Thyroid gland (tissue), 4 donors: ENCODE data around the gene MAD1L1.

Source experiments
- POLR2A ChIP-seq, 2 donors: fragments of 450-650 bp; IDR thresholded peaks; one replicate each; pipeline ENCODE4 v1.6.1; 2017; ENCODE audit warnings: antibody characterized with exemption in 2 of 2, mild to moderate bottlenecking in 2 of 2, moderate library complexity in 1 of 2
- TF ChIP-seq, protein P1 (sequence below), 6 experiments: fragments of 200-600 bp in 3 of 6; fragments of 450-650 bp in 3 of 6; sonication (generic) in 3 of 6; IDR thresholded peaks; one replicate each; pipeline ENCODE4 v1.5.1; 2016 to 2019; ENCODE audit warnings: antibody characterized with exemption in 6 of 6, mild to moderate bottlenecking in 2 of 6, inconsistent platforms in 1 of 6, moderate library complexity in 1 of 6

DNA sequence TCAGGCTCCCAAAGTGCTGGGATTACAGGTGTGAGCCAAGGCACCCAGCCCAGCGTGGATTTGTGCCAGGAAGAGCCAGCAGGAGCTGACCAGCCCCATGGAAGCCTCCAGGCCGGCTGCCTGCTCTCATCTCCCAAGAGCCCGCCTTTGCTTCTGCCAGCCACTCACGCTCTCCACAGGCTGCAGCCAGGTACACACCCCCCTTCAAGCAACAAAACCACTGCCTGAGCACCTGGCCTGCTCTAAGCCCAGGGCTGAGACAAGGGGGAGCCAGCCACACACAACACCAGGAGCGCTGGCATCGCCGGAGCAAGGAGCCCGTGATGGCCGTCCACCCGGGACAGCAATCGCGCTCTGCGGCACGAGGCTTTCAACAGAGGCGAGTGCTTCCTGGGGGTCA lies 34.5 kb downstream of the MAD1L1 start:
- TF ChIP-seq, protein P1, sequence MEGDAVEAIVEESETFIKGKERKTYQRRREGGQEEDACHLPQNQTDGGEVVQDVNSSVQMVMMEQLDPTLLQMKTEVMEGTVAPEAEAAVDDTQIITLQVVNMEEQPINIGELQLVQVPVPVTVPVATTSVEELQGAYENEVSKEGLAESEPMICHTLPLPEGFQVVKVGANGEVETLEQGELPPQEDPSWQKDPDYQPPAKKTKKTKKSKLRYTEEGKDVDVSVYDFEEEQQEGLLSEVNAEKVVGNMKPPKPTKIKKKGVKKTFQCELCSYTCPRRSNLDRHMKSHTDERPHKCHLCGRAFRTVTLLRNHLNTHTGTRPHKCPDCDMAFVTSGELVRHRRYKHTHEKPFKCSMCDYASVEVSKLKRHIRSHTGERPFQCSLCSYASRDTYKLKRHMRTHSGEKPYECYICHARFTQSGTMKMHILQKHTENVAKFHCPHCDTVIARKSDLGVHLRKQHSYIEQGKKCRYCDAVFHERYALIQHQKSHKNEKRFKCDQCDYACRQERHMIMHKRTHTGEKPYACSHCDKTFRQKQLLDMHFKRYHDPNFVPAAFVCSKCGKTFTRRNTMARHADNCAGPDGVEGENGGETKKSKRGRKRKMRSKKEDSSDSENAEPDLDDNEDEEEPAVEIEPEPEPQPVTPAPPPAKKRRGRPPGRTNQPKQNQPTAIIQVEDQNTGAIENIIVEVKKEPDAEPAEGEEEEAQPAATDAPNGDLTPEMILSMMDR (IDR thresholded peaks at IDR 0.05): no peak
- TF ChIP-seq POLR2A (IDR thresholded peaks at IDR 0.05): peak in 1 of 2 donors; percentile 14
